ENCODE results near the gene CYSRT1. TPM values are rescaled to one million over a fixed set of nuclear protein-coding genes. Genes with fewer than 3 reads are reported as not detected.
A peak's percentile ranks its signal among the peaks of the same experiment; 100 is the strongest.

CYSRT1 gene
- total and polyA plus RNA-seq, 2 donors (not counting 3 experiments of a cell fraction or from before 2014, with no cell fraction given): 0.44 to 1.1 TPM

DNA sequence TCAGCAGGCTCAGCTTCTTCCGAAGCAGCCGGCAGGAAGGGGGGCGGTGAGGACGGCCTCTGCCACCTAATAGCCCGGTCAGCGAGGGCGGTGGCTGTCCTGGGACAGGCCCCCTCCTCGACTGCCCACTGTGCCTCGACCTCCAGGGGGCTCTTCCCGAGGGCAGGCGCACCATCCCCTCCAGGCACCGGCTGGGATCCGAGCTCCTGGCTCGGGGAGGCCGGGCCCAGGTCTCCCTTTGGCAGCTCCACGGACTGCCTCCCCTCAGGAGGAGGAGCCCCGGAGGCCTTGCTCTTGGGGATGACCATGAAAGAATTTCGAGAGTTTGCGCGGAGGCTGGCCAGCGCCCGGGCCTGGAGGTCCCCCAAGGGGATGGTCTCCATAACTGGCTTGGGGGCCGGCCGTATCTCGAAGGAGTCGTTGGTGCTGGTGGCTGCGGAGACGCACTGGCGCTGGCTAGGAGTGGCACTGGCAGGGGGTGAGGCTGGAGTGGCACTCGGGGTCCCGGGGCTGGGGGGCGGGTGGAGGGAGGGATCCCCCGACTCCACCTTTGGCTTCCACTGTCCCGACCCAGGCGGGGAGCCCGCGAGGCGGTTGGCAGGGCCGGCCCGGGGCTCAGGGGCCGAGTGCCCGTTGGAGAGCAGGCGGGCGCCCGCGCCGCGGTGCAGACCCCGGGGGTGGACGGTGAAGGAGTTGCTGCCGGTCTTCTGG, 25.4 kb upstream of the CYSRT1 start:
- ChIA-PET POLR2A (no interaction called here), CTCF (interaction anchor here (1.2 to 1.7 kb wide), 4 partner anchors 11 to 37 kb away, joined by 5 to 8 read pairs (median 6); partner anchors contain the start of genes ANAPC2, RNF224 and SSNA1)
- no peak overlapping the region for H3K9ac ChIP-seq (replicated peaks; ENCODE audit: extremely low read depth, insufficient read depth, low read length)
- H3K4me3 ChIP-seq (replicated peaks in 1 of 3; ENCODE audit: insufficient read depth in 1 of 3, low read depth in 1 of 3, low read length in 3 of 3): peak overlapping the region in 1 of 3 experiments; percentile 43
- H4K20me1 ChIP-seq (replicated peaks; ENCODE audit: control insufficient read depth, extremely low read depth, insufficient read depth, low read length): no peaks in the 10 kb centered on the region
- no TSS peak for BruUV-seq (replicated peaks)
- no peaks in the 10 kb centered on the region for H3K9me1 ChIP-seq (replicated peaks; ENCODE audit: control insufficient read depth, extremely low read depth, insufficient read depth, low read length)
- no peaks in the 10 kb centered on the region for H3K36me3 ChIP-seq (ENCODE audit: control insufficient read depth in 2 of 2, extremely low read depth in 1 of 2, insufficient read depth in 2 of 2, low read length in 2 of 2)
- H3K9me3 ChIP-seq (replicated peaks; ENCODE audit: control insufficient read depth, insufficient read depth, low read length): no peaks in the 10 kb centered on the region
- no peak for FAIRE-seq
- H3K4me1 ChIP-seq (ENCODE audit: control insufficient read depth, extremely low read depth, insufficient read depth, low read length): peaks cover 15% of the 10 kb centered on the region
- peaks cover 12% of the 10 kb centered on the region for H3K79me2 ChIP-seq (ENCODE audit: control insufficient read depth, insufficient read depth, low read length)
- H3K27ac ChIP-seq (ENCODE audit: insufficient read depth, low read depth, low read length): no peak overlapping the region
- DNase-seq (ENCODE audit: low read depth, low spot score): peak; percentile 12
- no peak overlapping the region for H2AFZ ChIP-seq (ENCODE audit: low read depth, low read length)
- TF ChIP-seq, protein P1, sequence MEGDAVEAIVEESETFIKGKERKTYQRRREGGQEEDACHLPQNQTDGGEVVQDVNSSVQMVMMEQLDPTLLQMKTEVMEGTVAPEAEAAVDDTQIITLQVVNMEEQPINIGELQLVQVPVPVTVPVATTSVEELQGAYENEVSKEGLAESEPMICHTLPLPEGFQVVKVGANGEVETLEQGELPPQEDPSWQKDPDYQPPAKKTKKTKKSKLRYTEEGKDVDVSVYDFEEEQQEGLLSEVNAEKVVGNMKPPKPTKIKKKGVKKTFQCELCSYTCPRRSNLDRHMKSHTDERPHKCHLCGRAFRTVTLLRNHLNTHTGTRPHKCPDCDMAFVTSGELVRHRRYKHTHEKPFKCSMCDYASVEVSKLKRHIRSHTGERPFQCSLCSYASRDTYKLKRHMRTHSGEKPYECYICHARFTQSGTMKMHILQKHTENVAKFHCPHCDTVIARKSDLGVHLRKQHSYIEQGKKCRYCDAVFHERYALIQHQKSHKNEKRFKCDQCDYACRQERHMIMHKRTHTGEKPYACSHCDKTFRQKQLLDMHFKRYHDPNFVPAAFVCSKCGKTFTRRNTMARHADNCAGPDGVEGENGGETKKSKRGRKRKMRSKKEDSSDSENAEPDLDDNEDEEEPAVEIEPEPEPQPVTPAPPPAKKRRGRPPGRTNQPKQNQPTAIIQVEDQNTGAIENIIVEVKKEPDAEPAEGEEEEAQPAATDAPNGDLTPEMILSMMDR (IDR thresholded peaks at IDR 0.05; ENCODE audit: extremely low read depth in 1 of 2, insufficient read depth in 1 of 2, low read depth in 1 of 2, low read length in 2 of 2): no peak
- TF ChIP-seq POLR2A (IDR thresholded peaks at IDR 0.05; ENCODE audit: low read depth, low read length): no peak
- no peak for TF ChIP-seq EZH2 (IDR thresholded peaks at IDR 0.05; ENCODE audit: borderline replicate concordance, low read depth, low read length, severe bottlenecking)
- TF ChIP-seq MYC (IDR thresholded peaks at IDR 0.05; ENCODE audit: low read depth, low read length): no peak
- TF ChIP-seq, protein P2, sequence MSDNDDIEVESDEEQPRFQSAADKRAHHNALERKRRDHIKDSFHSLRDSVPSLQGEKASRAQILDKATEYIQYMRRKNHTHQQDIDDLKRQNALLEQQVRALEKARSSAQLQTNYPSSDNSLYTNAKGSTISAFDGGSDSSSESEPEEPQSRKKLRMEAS (IDR thresholded peaks at IDR 0.05; ENCODE audit: insufficient read depth, insufficient read length): no peak
- no peak for TF ChIP-seq JUN (IDR thresholded peaks at IDR 0.05; ENCODE audit: borderline replicate concordance, insufficient read depth, insufficient read length, low read depth)
- no peak for TF ChIP-seq FOS (IDR thresholded peaks at IDR 0.05; ENCODE audit: borderline replicate concordance, insufficient read depth, low read length)
- no peak for TF ChIP-seq GATA2 (IDR thresholded peaks at IDR 0.05; ENCODE audit: insufficient read depth, insufficient read length, low read depth, low read length)
- no peak for TF ChIP-seq POLR2AphosphoS5 (IDR thresholded peaks at IDR 0.05; ENCODE audit: insufficient read depth, low read depth, low read length)
- peak overlapping the region; percentile 46 for H3K4me2 ChIP-seq (ENCODE audit: insufficient read depth, low read length)
- H3K27me3 ChIP-seq (ENCODE audit: control insufficient read depth in 2 of 2, insufficient read depth in 2 of 2, low read length in 2 of 2): no peaks in the 10 kb centered on the region
- intact Hi-C loops (cut with micrococcal nuclease): loop anchor here (1.0 to 2.0 kb wide), 5 partner anchors 10 to 70 kb away; partner anchors contain the start of gene TUBB4B
- dilution Hi-C loops (cut with MboI; ENCODE audit: extremely low pct_ligation_motif_present, low sequenced_read_pairs): no loop called here
